Caco-2 (cell line): ENCODE results near the gene PSMB3. TPM values are rescaled to one million over a fixed set of nuclear protein-coding genes. Genes with fewer than 3 reads are reported as not detected.

ENCODE experiments used
- BruUV-seq: library from RNA; stranded (reverse); fragments of 400-500 nt; replicated peaks from 2 replicates; lab custom pipeline; 2021; lab: Mats Ljungman, UMichigan
- CTCF ChIA-PET: fragments of 300-600 bp; sonication (Branson Sonifier 250); formaldehyde crosslinking; loops from one replicate; lab custom pipeline; 2022; ENCODE audit warnings: antibody characterized with exemption; lab: Charles Lee
- POLR2A ChIA-PET: fragments of 300-600 bp; sonication (Branson Sonifier 250); formaldehyde crosslinking; loops from one replicate; lab custom pipeline; 2022; ENCODE audit warnings: antibody characterized with exemption; lab: Charles Lee
- DNase-seq, 2 experiments: peaks; one replicate each; pipeline versions ENCODE4 v3.0.0 to v3.0.0-alpha.2; 2020 to 2022
- H3K27me3 ChIP-seq: replicated peaks from 2 replicates; pipeline ENCODE4 v1.6.0; 2011; ENCODE audit warnings: low read length; ENCODE audit not compliant: control insufficient read depth, insufficient read depth
- H3K36me3 ChIP-seq: 2 replicates; pipeline ENCODE4 v1.5.1; 2011; ENCODE audit warnings: low read length; ENCODE audit not compliant: control insufficient read depth, insufficient read depth
- H3K4me1 ChIP-seq: fragments of 250-450 bp; sonication (Bioruptor Pico); 2 replicates; pipeline ENCODE4 v1.5.1; 2020; ENCODE audit warnings: mild to moderate bottlenecking
- H3K4me3 ChIP-seq: 2 replicates; pipeline ENCODE4 v1.5.1; 2011; ENCODE audit warnings: low read depth, mild to moderate bottlenecking, control low read depth, low read length
- H3K9me3 ChIP-seq: fragments of 250-450 bp; sonication (Bioruptor Pico); 2 replicates; pipeline ENCODE4 v1.5.1; 2020; ENCODE audit warnings: mild to moderate bottlenecking, moderate library complexity
- H3K27ac Mint-ChIP-seq: one replicate; pipeline ENCODE4 v1.8.0; 2022; ENCODE audit warnings: mixed read lengths; ENCODE audit not compliant: unreplicated experiment
- H3K27me3 Mint-ChIP-seq: one replicate; pipeline ENCODE4 v1.8.0; 2022; ENCODE audit warnings: mixed read lengths; ENCODE audit not compliant: insufficient read depth, unreplicated experiment
- H3K36me3 Mint-ChIP-seq: one replicate; pipeline ENCODE4 v1.8.0; 2022; ENCODE audit warnings: mild to moderate bottlenecking, mixed read lengths; ENCODE audit not compliant: insufficient read depth, unreplicated experiment
- H3K4me1 Mint-ChIP-seq: one replicate; pipeline ENCODE4 v1.8.0; 2022; ENCODE audit warnings: low read depth, mixed read lengths; ENCODE audit not compliant: unreplicated experiment
- H3K4me3 Mint-ChIP-seq: one replicate; pipeline ENCODE4 v1.8.0; 2022; ENCODE audit warnings: mild to moderate bottlenecking, moderate library complexity, mixed read lengths; ENCODE audit not compliant: unreplicated experiment
- H3K9me3 Mint-ChIP-seq: one replicate; pipeline ENCODE4 v1.8.0; 2022; ENCODE audit warnings: mixed read lengths; ENCODE audit not compliant: unreplicated experiment
- intact Hi-C: fragments of 100-400 bp; cut with micrococcal nuclease; formaldehyde crosslinking; loops from one replicate; pipeline ENCODE4 v1.10.0; 2022; ENCODE audit not compliant: unreplicated experiment
- total RNA-seq: library from RNA; stranded (reverse); gene quantifications from 2 replicates; pipeline ENCODE4 v1.2.3, GENCODE V29; 2022
- TF ChIP-seq, protein P1 (sequence below), 2 experiments: fragments of 200-600 bp in 1 of 2; IDR thresholded peaks; 1 replicate in 1 of 2; 2 replicates in 1 of 2; pipeline versions ENCODE4 v1.5.1 to v1.8.0; 2011 to 2022; ENCODE audit warnings: antibody characterized with exemption in 1 of 2, control low read depth in 1 of 2, inconsistent platforms in 1 of 2, low read depth in 1 of 2, low read length in 1 of 2, mild to moderate bottlenecking in 1 of 2, moderate library complexity in 1 of 2; ENCODE audit not compliant: insufficient read depth in 1 of 2, severe bottlenecking in 1 of 2, unreplicated experiment in 1 of 2

The PSMB3 gene
- total RNA-seq, 1 experiment from 2014 or later: 427 TPM

DNA sequence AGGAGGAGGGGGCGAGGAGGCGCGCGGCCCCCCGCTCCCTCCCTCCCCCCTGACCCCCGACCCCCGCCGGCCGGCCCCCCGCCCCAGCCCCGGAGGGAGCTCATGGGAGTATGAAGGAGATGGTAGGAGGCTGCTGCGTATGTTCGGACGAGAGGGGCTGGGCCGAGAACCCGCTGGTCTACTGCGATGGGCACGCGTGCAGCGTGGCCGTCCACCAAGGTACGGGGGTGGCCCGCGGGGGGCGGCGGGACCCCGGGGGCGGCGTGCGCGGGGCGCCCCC is 47.1 kb upstream of the PSMB3 start:
- Mint-ChIP-seq H3K4me3 (peak overlapping the region; percentile 95), H3K36me3 (peaks cover 21% of the 10 kb centered on the region), H3K9me3 (no peaks in the 10 kb centered on the region), H3K27me3 (no peaks in the 10 kb centered on the region), H3K4me1 (peaks cover 24% of the 10 kb centered on the region), H3K27ac (no peak overlapping the region)
- Histone ChIP-seq H3K4me3 (peak overlapping the region; percentile 71), H3K27me3 (no peaks in the 10 kb centered on the region), H3K36me3 (peaks cover 2% of the 10 kb centered on the region), H3K4me1 (peaks cover 24% of the 10 kb centered on the region), H3K9me3 (no peaks in the 10 kb centered on the region)
- no TSS peak for BruUV-seq
- ChIA-PET POLR2A (interaction anchor here (0.5 to 1.5 kb wide), 7 partner anchors 11 to 756 kb away, joined by 3 to 6 read pairs (median 4); partner anchors contain the start of genes CDK12, CISD3 and RPL23), CTCF (interaction anchor here (0.9 to 1.5 kb wide), 4 partner anchors 25 to 448 kb away, joined by 4 to 5 read pairs (median 4); partner anchors contain the start of gene CISD3)
- intact Hi-C loops: loop anchor here (10.0 kb wide), 1 partner anchor 991 kb away; no protein-coding TSS in a partner anchor
- DNase-seq: no peak
- TF ChIP-seq, protein P1, sequence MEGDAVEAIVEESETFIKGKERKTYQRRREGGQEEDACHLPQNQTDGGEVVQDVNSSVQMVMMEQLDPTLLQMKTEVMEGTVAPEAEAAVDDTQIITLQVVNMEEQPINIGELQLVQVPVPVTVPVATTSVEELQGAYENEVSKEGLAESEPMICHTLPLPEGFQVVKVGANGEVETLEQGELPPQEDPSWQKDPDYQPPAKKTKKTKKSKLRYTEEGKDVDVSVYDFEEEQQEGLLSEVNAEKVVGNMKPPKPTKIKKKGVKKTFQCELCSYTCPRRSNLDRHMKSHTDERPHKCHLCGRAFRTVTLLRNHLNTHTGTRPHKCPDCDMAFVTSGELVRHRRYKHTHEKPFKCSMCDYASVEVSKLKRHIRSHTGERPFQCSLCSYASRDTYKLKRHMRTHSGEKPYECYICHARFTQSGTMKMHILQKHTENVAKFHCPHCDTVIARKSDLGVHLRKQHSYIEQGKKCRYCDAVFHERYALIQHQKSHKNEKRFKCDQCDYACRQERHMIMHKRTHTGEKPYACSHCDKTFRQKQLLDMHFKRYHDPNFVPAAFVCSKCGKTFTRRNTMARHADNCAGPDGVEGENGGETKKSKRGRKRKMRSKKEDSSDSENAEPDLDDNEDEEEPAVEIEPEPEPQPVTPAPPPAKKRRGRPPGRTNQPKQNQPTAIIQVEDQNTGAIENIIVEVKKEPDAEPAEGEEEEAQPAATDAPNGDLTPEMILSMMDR (IDR thresholded peaks at IDR 0.05; ENCODE audit: insufficient read depth in 1 of 2, low read depth in 1 of 2, low read length in 1 of 2, severe bottlenecking in 1 of 2, unreplicated experiment in 1 of 2): no peak

DNA sequence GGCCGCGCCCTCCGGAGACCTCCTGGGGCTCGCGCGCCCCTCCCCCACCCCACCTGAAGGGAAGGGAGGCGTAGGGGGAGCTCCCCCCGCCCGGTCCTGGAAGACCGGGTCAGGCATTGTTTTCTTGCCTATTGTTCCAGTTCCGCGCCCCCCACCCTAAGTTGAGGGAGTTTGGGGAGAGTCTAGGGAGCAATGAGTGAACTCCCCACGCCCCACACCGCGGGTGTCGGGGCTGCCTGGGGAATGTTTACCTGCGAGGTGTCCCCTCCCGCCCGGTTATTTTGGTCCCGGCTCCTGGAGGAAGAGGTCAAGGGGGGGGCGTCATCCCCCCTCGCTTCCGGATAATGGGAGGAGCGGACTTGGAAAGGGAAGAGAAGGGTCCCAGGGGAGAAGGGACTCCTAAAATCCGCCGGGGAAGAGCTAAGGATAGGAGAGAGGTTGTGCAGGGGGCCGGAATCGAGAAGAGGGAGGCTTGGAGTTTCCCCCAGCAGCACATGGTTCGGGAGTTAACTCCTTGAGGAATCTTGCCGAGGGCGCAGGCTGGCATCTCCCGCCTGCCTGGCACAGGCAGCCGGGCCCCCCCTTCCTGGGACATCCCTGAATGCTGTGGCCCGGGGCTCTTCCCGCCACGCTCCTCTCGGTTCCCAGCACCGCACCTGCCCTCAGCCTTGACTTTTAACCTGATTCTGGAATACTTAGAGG is 46.6 kb upstream of the PSMB3 start:
- Mint-ChIP-seq H3K27ac (peak overlapping the region; percentile 74), H3K9me3 (no peaks in the 10 kb centered on the region), H3K4me3 (peak overlapping the region; percentile 95), H3K27me3 (no peaks in the 10 kb centered on the region), H3K4me1 (peaks cover 28% of the 10 kb centered on the region), H3K36me3 (peaks cover 24% of the 10 kb centered on the region)
- CTCF ChIA-PET: interaction anchor here (0.6 to 1.5 kb wide), 5 partner anchors 24 to 447 kb away, joined by 3 to 5 read pairs (median 4); partner anchors contain the start of gene CISD3
- H3K4me3 ChIP-seq: peak overlapping the region; percentile 71
- H3K36me3 ChIP-seq: peaks cover 2% of the 10 kb centered on the region
- DNase-seq: peak in 1 of 2 experiments; percentile 38
- H3K4me1 ChIP-seq: peaks cover 19% of the 10 kb centered on the region
- POLR2A ChIA-PET: interaction anchor here (0.6 to 1.5 kb wide), 4 partner anchors 11 to 43 kb away, joined by 4 to 6 read pairs (median 4); no protein-coding TSS in a partner anchor
- no peaks in the 10 kb centered on the region for H3K27me3 ChIP-seq
- no TSS peak for BruUV-seq
- TF ChIP-seq, protein P1 (IDR thresholded peaks at IDR 0.05; ENCODE audit: insufficient read depth in 1 of 2, low read depth in 1 of 2, low read length in 1 of 2, severe bottlenecking in 1 of 2, unreplicated experiment in 1 of 2): no peak
- intact Hi-C loops: loop anchor here (10.0 kb wide), 1 partner anchor 991 kb away; no protein-coding TSS in a partner anchor
- no peaks in the 10 kb centered on the region for H3K9me3 ChIP-seq

DNA sequence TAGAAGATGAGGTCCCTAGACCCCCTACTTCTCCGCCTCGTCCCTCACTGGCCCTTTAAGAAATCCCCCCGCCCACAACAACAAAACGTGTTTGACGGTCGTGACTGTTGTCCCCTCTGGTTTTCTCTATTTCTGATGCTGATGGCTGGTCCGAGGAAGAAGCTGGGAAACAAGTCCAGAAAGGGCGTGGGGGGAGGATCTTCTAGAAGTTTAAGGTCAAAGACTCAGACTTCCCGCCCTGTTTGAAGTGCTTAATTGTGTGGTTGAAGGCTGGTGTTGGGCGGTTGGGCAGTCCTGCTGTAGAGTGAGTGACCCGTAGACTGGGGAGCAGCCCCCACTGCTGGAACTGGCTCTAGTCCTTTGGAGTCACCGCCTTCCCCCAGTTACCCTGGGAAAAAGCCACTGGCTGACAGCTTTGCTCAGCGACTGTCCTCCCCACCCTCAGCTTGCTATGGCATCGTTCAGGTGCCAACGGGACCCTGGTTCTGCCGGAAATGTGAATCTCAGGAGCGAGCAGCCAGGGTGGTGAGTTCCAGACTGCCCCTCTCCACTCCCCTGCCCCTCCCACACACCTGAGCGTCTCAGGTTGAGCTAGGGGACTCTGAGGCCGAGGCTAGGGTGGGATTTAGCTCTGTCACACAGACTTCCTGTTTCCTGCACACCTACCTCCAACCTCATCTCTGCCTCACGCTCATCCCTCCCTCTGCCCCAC is 45.9 kb upstream of the PSMB3 start:
- Mint-ChIP-seq H3K4me1 (peaks cover 28% of the 10 kb centered on the region), H3K36me3 (peaks cover 31% of the 10 kb centered on the region), H3K27ac (peak overlapping the region; percentile 74), H3K4me3 (peak overlapping the region; percentile 95), H3K9me3 (no peaks in the 10 kb centered on the region), H3K27me3 (no peaks in the 10 kb centered on the region)
- TF ChIP-seq, protein P1 (IDR thresholded peaks at IDR 0.05; ENCODE audit: insufficient read depth in 1 of 2, low read depth in 1 of 2, low read length in 1 of 2, severe bottlenecking in 1 of 2, unreplicated experiment in 1 of 2): no peak
- peaks cover 2% of the 10 kb centered on the region for H3K36me3 ChIP-seq
- no peaks in the 10 kb centered on the region for H3K9me3 ChIP-seq
- POLR2A ChIA-PET: interaction anchor here (0.5 kb wide), 1 partner anchor 28 kb away, joined by 3 read pairs; no protein-coding TSS in a partner anchor
- H3K27me3 ChIP-seq: no peaks in the 10 kb centered on the region
- intact Hi-C loops: loop anchor here (10.0 kb wide), 1 partner anchor 992 kb away; no protein-coding TSS in a partner anchor
- CTCF ChIA-PET: interaction anchor here (0.6 to 1.3 kb wide), 3 partner anchors 43 to 294 kb away, joined by 3 to 5 read pairs (median 3); no protein-coding TSS in a partner anchor
- H3K4me3 ChIP-seq: peak overlapping the region; percentile 71
- BruUV-seq: no TSS peak
- peaks cover 12% of the 10 kb centered on the region for H3K4me1 ChIP-seq
- no peak for DNase-seq
